Liver (tissue), 3 donors: ENCODE measurements around the gene SYTL1.

Experiments used
- GABPA ChIP-seq, 2 donors: IDR thresholded peaks in 1 of 2; conservative IDR thresholded peaks in 1 of 2; 2 replicates each; pipeline ENCODE4 v1.6.1; 2016; ENCODE audit warnings: antibody characterized with exemption in 2 of 2, mild to moderate bottlenecking in 1 of 2, moderate library complexity in 1 of 2
- SP1 ChIP-seq: IDR thresholded peaks from 2 replicates; pipeline ENCODE4 v1.6.1; 2018; ENCODE audit warnings: antibody characterized with exemption, mild to moderate bottlenecking
- TAF1 ChIP-seq: conservative IDR thresholded peaks from 2 replicates; pipeline ENCODE4 v1.6.1; 2016; ENCODE audit warnings: antibody characterized with exemption, mild to moderate bottlenecking
- YY1 ChIP-seq: IDR thresholded peaks from 2 replicates; pipeline ENCODE4 v1.6.1; 2016; ENCODE audit warnings: antibody characterized with exemption, mild to moderate bottlenecking
- TF ChIP-seq, protein P1 (sequence below): fragments of 150-350 bp; IDR thresholded peaks from 2 replicates; pipeline ENCODE4 v1.5.1; 2017; ENCODE audit warnings: improper control_type of control experiment, low read depth, low read length; ENCODE audit not compliant: missing input control
- TF ChIP-seq, protein P2 (sequence below): IDR thresholded peaks from 2 replicates; pipeline ENCODE4 v1.6.1; 2016; ENCODE audit warnings: antibody characterized with exemption
- donor health status: healthy.
- donor health status: healthy.

DNA sequence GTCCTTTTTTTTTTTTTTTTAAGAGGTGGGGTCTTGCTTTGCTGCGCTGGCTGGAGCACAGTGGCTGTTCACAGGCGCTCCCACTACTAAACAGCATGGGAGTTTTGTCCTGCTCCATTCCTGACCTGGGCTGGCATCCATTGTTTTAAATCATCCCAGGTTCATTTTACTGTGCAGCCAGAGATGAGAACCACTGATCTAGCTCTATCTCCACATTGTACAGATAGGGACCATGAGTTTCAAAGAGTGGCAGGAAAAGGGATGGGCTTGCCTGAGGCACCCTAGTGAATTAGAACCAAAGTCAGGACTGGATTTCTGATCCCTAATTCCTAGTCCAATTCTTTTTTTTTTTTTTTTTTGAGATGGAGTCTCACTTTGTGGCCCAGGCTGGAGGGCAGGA is 27.1 kb upstream of the SYTL1 start:
- TF ChIP-seq, protein P1, sequence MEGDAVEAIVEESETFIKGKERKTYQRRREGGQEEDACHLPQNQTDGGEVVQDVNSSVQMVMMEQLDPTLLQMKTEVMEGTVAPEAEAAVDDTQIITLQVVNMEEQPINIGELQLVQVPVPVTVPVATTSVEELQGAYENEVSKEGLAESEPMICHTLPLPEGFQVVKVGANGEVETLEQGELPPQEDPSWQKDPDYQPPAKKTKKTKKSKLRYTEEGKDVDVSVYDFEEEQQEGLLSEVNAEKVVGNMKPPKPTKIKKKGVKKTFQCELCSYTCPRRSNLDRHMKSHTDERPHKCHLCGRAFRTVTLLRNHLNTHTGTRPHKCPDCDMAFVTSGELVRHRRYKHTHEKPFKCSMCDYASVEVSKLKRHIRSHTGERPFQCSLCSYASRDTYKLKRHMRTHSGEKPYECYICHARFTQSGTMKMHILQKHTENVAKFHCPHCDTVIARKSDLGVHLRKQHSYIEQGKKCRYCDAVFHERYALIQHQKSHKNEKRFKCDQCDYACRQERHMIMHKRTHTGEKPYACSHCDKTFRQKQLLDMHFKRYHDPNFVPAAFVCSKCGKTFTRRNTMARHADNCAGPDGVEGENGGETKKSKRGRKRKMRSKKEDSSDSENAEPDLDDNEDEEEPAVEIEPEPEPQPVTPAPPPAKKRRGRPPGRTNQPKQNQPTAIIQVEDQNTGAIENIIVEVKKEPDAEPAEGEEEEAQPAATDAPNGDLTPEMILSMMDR = no peak
- TF ChIP-seq, protein P2, sequence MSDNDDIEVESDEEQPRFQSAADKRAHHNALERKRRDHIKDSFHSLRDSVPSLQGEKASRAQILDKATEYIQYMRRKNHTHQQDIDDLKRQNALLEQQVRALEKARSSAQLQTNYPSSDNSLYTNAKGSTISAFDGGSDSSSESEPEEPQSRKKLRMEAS = no peak
- no peak for TF ChIP-seq YY1
- no peak for TF ChIP-seq GABPA (IDR thresholded peaks at IDR 0.05 in 1 of 2, conservative IDR thresholded peaks at IDR 0.05 in 1 of 2)
- no peak for TF ChIP-seq SP1
- TF ChIP-seq TAF1 = no peak
